ENCODE data around the gene NPL.

The NPL gene

DNA sequence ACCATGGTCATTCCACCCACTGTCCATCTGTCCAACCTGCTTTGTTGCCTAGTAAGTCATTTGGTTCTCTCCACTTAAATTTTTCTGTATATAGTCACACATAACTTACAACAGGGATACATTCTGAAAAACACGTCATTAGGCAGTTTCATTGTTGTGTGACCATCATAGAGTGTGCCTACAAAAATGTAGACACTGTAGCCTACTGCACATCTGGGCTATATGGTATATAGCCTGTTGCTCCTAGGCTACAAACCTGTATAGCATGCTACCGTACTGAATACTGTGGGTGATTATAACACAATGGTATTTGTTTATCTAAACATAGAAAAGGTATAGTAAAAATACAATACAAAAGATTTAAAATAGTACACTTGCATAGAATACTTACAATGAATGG, 10.0 kb upstream of the NPL start:
- no peak for DNase-seq

DNA sequence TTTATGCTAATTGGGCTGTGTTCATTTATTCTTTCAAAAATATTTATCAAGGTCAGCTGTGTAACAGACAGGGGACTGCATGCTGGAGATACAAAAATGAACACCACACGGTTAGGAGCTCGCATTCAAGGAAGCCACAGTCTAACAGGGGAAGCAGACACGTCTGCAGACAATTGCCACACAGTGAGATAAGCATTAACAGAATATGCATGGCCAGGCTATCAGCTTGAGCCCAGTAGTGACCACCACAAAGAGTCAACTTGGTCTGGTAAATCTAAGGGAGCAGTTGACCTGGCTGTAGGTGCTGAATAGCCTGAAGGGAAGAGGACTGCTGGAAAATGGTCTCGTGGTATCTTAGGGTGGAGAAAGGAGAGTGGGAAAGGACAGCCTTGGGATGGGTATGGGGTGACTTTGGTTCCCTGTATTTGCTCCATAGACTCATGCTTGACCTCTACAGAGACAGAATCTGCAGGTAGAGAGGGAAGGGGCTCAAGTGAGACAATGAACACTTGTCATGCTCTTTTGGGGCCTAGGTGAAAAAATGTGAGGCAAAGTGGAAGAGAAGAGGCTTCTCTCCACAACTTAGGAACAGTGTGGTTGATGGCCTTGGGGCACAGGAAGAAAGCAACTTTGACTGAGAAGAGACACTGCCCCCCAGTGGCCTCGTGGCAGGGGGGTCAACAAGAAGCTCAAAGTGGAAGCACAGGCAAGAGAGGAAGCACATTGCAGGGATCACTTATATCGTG, 7.6 kb upstream of the NPL start:
- peak; percentile 80 for DNase-seq

DNA sequence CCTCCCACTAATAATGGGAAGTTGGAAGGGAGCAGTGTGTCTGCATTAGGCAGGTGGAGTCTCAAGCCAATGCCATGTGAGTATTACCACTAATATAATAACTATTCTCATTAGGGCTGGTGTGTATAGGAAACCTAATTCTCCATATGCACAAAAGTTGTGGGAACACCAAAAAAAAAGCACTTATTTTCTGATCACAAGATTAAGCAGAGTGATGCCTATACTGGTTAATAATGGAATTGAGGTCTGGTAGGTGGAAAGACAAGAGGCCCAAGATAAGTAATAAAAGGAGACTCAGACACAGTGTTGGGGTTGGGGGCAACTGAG, 7.0 kb upstream of the NPL start:
- no peak for DNase-seq

DNA sequence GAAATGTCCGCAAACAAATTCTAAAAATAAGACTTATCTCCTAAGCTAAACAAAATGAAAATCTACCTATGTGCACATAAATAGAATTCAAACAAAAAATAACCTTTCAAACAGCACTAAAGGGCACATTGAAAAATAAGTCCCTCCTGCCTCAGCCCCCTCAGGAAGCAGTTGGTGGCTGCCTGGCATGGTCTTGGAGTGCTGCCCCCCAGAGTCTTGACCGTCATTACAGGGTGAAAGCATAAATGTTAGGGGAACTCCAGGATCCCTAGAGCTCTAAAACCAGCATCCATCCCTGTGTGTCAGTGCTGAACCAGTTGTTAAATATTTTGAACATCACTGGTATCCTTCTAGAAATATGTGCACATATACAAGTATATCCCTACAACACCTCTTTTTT, 6.5 kb upstream of the NPL start:
- no peak for DNase-seq

DNA sequence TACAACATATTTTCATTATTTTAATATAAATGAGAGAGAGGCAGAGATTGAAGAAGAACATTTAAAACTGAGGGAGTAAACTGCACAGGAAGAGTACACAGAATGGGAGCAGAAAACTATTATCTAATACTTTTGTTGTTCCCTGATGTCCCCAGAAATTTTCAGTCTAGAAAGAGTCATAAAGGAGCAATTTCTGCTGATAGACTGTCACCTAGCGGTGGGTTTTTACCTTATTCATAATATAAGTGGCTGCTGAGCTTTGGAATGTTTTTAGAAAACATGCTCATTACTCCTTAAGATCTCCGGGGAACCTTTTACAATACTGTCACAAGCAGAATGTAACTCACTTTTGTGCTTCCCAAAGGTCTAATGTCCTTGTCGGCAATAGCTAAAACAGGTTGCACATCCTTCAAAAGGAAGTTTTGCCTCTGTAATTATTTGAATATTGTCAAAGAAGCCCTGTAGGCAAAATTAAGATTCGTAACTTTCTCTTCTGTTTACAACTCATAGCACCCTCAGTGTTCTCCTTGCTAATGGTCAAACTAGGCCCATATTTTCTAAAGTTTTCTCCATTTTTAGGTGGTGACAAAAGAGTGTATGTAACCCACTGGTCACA, 4.9 kb upstream of the NPL start:
- peak; percentile 84 for DNase-seq

DNA sequence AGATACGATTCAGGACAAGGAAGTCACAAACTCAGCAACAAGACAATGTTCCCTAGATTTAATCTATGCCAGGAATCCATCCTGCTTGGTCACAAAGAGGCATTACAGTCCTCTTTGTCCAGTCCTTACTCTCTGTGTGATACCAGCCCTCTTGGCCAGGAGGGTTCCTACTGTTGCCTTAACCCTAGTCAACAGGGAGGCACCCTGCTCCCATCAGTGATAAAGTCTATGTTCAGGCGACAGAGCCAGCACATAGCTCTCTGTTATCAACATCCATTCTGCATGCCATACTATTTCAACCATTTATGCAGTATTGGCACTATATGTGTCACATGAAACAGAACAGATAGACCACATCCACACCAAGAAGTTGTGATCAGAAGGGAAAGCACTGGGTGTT, 4.4 kb upstream of the NPL start:
- no peak for DNase-seq

DNA sequence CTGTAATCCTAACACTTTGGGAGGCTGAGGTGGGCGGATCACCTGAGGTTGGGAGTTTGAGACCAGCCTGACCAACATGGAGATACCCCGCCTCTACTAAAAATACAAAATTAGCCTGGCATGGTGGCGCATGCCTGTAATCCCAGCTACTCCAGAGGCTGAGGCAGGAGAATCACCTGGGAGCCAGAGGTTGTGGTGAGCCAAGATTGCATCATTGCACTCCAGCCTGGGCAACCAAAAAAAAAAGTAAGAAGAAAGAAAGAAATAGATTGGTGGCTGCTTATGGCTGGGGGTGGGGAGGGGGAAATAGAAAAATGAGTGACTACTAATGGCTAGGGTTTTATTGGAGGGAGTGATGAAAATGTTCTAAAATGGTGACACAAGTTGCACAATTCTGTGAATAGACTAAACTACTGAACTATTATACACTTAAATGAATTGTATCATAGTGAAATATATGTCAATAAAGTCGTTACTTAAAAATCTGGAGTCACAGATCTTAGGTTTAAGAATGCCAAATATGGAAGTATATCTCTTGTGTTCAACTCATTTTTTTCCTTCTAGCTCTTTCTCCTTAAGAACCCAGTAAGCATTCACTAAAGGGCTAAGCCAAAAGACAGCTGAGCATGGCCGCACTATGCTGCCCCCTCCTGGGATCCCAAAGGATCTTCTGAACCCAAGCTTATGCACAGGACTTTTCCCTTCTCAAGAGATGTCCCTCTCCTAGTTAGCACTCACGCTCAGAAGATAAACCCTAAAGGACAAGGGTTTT, 3.2 kb upstream of the NPL start:
- peak; percentile 79 for DNase-seq

DNA sequence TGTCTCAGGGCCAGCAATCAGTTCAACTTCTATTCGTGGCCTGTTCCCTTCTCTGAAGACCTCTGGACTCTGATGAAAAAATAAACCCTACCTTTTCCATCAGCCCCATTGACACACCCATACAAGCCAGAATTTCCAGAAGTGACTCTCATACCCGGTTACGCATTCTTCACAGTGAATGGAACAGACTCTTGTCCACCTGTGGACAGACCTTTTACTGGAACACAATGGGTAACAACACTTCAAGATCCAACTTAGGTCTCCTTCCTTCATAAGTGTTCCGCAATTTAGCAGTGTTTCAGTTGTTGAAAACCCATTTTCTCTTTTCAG, 2.6 kb upstream of the NPL start:
- no peak for DNase-seq

DNA sequence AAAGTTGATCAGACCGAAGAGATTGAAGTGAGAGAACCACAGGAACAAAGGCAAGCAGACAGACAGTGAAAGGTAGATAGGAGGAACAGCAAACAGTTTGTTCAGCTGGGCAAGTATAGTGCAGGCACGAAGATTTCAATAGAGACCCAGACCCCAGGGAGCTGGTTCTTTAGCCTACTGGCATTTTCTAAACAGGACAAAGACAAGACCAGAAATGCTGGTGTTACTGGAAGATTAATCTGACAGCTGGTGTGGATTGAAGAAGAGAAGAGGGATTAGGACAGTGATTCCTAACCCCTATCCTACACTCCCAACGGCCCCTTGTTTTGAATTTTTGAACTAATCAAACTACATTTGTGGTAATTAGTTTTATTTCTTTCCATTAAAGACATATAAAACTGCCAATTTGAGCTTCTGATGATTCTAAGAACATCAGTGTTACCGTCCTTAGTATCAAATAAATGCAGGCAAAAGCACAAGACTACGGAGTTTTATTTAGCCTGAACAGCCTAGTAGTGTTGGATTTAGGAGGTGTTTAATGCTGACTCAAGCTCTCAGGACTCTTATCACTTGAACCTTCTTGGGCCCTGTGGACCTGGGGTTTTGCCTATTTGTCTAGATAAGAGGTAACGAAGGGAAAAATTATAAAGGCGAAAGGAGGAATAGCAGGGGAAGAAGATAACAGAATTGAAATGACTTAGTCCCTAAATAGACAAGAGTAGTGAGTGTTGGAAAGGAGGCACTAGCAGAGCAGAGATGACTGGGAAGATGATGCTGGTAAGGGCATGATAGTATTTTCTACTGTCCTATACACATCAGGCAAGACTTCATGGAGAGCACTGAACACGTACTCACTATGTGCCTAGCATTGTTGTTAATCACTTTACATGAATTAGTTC, 2.0 kb downstream of the NPL start:
- no peak for DNase-seq

DNA sequence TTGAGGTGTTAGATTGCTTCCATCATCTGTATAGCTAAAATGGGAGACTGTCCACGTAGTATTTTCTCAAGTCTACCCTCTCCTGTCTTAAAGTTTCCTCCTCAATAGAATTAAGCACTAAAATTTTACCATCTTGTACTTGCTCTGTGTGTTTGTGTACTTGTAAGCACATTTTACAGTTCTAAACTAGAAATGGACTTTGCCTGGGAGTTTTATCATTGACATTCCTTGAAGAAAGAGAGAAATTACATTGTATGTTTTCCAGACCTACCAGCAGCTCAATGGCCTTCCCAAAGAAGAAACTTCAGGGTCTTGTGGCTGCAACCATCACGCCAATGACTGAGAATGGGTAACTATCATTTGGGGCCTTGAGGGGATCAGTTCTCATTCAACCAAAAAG, 4.5 kb downstream of the NPL start:
- DNase-seq: no peak

DNA sequence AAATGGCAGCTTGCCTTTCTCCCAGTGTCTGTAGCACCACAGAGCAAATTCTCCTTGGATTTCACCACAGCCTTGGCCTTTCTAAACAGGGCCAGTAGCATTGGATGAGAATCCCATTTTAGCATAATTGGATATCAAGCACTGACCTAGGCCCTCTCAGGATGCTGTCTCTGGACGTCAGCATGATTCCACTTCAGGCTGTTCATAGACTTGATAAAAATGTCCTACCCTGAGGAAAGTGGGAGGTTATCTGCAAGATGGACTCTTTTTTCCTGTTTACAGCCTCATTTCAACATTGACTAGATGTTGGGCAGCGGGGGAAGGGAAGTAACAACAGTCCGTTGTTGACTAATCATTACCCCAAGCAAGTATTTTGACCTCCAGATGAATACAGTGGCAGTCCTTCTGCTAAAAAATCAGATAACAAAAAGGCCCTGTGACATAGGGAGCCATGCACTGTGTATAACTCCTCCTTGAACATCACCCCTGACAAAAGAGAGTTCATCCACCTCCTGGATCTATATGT, 5.2 kb downstream of the NPL start:
- DNase-seq: no peak

DNA sequence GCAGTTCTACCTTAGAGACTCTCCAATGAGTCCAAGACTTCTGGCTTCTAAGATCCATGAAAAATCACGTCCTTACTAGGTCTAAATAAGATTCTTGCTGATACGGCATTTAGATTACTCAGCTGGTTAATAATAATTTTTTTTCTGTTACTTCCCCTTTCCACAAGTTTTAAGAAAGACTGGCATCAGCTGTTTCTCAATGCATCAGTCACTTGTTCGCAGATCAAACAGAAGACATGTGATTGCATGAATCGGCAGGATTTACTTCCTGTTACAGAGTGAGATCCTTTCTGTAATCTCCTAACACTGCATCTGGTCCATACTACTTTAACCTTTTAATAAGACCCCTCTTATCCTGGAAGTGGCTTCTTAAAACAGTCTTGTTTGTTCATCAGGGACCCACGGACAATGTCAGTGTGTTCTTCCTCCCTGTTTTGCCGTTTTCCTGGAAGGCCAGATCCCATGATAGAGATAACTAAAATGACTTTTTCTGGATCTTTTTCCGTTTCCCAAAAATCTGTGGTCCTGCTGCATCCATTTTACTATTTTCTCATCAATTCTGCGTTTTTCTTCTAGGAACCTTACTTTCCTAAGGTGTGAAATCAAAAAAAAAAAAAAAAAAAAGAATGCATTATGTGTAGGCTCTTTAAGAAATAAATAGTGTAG, 6.1 kb downstream of the NPL start:
- DNase-seq: peak; percentile 87

DNA sequence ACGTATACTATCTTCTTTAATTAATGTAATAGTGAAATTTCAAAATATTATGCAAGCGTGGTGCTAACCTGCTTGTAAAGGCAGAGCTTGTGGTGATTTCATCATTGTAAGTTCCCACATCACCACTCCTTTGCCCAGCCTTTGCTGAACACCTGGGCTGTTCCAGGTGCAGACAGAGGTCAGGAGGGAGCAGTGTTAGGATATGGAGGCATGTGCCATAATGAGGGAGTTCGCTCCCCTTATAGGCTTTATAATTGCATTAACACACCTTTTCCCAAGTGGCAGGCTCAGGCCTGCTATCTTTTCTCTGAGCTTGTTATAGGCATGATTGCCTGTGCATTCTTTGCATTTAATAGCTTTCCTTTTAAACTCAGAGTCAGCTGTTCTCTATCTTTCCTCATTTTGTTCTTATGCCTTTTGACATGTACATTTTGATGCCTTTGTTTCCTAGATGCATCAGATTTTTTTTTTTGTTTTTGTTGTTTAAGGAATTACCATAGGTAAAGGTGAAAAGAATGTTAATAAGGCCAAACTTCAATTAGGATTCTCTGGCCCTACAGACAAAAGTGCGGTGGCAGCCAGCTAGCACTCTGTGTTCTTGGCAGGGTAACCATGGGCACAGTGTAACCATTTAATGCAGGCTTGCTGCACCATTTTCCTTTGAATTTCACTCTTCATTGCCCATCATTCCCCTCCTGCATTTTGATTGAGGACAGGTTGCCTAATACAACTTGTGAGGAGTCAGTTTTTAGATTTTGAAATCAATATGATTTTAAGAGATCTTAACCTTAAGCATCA, 12.6 kb downstream of the NPL start:
- no peak for DNase-seq

DNA sequence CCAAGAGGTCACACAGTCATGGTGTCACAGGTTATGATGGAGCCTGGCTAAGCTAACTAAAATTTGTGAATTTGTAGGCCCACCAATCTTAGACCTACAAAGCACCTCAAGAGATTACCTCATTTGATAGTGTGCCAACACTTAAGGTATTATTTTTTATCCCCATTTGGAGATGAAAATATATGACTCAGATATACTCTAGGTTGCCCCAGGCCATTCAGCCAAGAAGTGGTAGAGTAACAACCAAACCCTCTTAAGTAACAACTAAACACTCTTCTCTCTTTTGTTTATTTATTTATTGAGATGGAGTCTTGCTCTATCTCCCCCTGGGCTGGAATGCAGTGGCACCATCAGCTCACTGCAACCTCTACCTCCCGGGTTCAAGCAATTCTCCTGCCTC, 14.3 kb downstream of the NPL start:
- no peak for DNase-seq

DNA sequence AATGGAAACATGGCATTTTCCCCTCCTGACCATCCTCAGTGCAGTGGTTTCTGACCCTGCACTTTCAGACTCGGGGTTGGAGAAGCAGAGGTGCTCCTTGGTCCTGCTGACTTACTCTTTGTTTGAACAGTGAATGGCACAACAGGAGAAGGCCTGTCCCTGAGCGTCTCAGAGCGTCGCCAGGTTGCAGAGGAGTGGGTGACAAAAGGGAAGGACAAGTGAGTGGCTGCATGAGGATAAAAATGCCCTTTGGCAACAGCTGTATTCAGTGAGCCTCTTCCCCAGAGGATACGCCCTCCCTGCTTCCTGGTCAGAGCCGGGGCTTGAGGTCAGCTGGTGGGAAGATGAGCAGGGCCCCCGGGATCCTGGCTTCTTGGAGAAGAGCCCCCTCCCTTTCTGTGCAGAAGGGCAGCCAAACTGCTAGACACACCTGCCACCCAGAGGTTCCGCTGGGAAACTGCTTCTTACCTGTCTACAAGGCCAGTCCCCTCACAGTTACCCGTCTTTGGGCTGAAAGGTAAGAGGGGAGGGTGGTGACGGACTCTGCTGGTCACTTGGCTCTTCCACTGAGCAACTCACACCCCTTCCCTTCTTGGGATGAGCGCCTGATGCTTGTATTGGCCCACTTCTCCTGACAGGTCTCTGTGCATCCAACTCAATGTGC, 16.6 kb downstream of the NPL start:
- DNase-seq: peak; percentile 27

DNA sequence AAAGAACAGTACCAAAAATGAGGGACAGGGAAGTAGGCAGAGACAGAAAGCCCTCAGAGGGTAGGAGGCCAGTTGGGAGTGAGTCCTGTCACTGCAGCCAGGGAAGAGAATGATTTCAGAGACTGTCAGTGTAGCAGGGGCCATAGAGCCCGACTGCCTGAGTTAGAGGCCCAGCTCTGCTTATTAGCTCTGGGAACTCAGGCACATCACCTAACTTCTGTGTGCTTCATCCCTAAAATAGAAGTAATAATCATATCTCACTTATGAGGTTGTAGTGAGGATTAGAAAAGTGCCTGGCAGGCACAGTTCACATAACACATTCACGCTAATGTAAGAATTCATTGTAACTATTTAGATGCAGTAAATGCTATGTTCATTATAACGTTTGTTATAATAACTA, 18.3 kb downstream of the NPL start:
- no peak for DNase-seq

DNA sequence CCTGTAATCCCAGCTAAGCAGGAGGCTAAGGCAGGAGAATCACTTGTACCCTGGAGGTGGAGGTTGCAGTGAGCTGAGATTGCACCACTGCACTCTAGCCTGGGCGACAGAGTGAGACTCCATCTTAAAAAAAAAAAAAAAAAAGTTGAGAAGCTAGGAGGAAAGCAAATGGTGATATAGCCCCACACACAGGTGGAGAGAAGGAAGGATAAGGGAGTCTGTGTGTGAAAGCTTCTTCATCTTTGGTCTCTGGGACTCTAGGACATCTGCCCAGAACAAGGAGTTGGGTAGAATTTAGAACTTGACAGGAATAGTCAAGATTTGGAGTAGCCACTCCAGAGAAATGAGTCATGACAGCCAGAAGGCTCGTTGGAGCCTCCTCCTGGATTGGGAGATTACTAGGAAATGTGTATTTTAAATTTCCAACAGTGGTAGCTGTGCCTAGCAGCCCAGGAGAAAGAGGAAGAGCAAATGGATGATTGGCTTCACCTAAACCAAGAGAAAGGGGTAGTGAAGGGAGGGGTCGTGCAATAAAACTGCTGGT, 19.9 kb downstream of the NPL start:
- peak; percentile 22 for DNase-seq

DNA sequence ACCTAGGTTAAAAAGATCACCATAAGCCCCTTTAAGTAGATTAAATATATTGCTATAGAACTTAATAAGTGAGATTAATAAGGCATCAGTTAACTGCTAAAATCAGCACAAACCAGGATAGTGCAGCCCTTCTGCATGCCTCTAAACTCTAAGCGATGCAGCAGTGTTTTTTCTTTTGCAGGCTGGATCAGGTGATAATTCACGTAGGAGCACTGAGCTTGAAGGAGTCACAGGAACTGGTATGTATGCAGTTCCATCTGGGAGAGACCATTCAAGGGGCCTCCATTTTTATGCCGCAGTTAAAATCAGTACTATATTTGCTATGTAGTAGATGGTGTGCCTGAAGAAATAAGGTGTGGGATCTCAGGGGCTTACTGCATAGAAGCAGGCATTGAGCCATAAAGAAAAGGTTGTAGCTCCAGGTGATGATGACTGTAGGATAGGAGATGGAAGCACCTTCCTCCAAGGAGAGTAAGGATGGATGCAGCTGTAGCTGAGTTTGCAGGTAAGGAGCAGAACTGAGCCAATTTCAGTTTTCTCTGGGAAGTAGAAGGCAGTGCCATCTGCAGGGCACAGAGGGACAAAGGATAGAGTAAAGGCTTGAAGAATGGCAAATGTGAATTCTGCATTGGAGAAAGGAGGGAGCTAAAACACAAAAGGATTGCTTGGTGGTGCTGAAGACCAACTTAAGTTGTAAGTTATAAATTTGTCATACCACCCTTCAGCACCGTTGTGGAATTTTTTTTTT, 22.6 kb downstream of the NPL start:
- peak; percentile 3 for DNase-seq

DNA sequence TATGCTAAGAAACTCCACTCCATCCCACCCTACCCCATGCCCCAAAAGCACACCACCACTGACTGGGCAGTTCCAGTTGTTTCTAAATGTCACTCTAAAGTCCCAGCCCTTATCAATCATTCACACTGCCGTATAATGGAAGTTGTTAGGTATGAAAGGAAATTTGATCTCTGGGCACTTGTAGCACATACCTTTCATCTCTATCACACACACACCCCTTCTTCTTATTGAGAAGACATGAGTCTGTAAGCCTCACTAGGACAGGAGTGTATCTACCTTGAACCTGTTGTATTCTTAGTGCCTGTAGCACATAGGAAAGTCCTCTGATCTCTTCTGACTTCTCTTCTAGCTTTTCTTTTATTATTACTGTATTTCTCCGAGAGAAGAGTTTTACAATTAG, 27.3 kb downstream of the NPL start:
- DNase-seq: no peak

DNA sequence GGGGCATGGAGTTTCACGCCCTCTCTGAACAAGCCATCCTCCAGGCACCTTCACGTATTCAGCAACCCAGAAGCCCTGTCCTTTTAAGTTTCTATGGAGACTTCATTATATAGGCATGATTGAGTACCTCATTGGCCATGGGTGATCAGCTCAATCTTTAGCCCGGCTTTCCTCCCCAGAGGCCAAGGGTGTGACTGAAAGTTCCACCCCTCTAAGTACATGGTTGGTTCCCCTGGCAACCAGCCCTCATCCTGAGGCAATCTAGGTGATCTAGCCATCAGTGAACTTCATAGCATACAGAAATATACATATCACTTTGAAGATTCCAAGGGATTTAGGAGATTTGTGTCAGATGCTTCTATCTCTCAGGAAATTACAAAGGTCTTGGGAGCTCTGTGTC, 28.2 kb downstream of the NPL start:
- no peak for DNase-seq
